GM18873 (cell line): ENCODE results near the gene OTOP3.

Experiments
- ATAC-seq: cut with Tn5 transposase; IDR thresholded peaks from one replicate; pipeline ENCODE4 v1.9.1; 2021; ENCODE audit warnings: mild to moderate bottlenecking, moderate library complexity, moderate number of reproducible peaks; ENCODE audit not compliant: unreplicated experiment, low FRiP score

The OTOP3 gene

GRCh38 chr17:74916136-74916850, 19.4 kb upstream of the OTOP3 start:
- no peak for ATAC-seq

- no peak for ATAC-seq
These were observed 18.9 kb upstream of the OTOP3 start for GRCh38 chr17:74916851-74917199.

- ATAC-seq: no peak
These were observed 18.3 kb upstream of the OTOP3 start for GRCh38 chr17:74917430-74917829.

GRCh38 chr17:74918906-74919305, 16.8 kb upstream of the OTOP3 start:
- ATAC-seq: no peak

GRCh38 chr17:74919440-74920305, 16.0 kb upstream of the OTOP3 start:
- no peak for ATAC-seq

- ATAC-seq: no peak
These were observed 15.4 kb upstream of the OTOP3 start for GRCh38 chr17:74920306-74920620.

GRCh38 chr17:74920642-74921025, 15.1 kb upstream of the OTOP3 start:
- no peak for ATAC-seq

DNA sequence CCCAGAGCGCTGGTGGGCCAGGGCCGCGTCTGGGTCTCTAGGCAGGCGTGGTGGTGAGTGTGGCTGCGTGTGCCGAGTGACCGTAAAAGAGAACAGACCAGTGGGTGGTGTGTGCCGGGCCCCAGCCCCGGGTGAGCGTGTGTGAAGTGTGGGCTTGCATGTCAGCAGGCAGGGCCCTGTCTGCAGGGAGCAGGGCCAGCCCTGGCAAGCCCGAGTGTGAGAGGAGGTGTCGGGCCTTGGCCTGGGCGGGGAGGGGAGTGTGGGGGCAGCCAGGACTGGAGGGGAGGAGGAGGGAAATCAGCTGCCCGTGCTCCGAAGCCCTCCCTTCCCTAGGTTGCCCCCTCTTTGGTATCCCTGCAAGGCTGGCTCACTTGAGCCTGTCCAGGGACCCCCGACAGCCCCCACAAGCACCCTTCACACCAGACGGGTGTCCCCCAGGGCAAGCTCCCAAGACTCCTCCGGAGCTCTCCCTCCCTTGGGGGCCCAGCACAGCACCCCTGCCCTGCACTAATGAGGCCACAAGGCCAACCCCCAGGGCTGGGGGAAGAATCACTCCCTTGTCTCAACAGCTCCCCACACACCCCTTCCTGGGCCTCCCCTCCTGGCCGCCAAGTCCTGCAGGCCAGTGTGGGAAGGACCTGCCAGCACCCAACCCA, 14.5 kb upstream of the OTOP3 start:
- no peak for ATAC-seq

GRCh38 chr17:74921769-74922168, 13.9 kb upstream of the OTOP3 start:
- ATAC-seq: no peak

DNA sequence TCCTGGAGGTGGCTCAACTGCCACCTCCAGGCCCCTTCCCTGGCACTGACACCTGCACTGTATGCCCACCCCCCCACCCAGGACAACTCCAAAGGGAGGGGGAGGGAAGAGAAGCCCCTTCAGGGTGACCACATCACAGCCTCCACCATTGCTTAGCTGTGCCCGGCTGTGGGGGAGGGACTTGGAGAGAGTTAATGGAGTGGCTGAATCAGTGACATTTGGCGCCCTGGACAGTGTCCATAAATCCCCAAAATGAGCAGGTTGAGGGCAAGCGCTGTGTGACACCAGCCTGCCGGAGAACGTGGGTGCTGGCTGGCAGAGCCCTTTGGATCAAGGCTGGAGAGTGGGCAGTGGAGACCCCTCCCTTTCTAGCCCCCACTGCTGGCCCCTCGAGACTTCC, 13.5 kb upstream of the OTOP3 start:
- no peak for ATAC-seq

DNA sequence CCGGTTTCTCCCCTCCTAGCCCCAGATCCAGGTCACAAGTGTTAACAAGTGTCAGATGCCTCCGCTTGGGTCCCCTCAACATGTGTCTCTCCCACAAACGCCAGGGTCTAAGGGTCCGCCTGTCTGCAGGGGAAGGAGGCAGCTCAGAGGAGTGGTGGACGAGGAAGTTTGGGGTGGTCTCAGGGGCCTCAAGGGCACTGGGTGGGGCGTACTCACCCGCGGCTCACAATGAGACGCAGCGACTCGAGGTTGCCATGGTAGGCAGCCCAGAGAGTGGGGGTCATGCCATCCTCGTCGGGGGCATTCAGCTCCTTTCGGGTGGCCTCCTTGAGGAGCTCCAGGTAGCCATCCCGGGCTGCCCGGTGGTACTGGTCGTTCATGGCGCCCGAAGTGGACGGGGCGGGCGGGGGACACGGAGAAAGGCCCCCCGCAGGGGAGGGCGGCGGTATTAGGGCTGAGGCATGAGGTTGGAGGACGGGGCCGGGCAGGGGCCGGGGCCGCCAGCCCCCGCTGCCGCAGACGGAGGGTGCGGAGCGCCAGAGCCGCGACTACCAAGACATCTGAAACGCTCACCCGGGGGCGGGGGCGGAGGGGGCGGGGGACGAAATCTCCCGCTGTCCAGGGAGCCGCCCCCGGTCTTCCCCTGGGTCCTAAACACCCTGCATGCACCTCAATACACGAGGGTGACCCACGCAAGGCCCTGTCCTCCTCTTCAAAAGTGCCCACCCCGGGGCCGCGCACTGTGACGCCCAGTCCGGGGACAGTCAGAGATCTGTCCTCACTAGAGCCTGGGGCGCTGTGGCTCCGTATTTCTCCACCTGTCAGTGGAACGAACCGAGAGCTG, 12.8 kb upstream of the OTOP3 start, which contains the start of gene USH1G:
USH1G (minus strand) TSS at position 562 of the 844 bp plus-strand sequence; CDS start at position 380, 182 bp downstream.
- no peak for ATAC-seq

DNA sequence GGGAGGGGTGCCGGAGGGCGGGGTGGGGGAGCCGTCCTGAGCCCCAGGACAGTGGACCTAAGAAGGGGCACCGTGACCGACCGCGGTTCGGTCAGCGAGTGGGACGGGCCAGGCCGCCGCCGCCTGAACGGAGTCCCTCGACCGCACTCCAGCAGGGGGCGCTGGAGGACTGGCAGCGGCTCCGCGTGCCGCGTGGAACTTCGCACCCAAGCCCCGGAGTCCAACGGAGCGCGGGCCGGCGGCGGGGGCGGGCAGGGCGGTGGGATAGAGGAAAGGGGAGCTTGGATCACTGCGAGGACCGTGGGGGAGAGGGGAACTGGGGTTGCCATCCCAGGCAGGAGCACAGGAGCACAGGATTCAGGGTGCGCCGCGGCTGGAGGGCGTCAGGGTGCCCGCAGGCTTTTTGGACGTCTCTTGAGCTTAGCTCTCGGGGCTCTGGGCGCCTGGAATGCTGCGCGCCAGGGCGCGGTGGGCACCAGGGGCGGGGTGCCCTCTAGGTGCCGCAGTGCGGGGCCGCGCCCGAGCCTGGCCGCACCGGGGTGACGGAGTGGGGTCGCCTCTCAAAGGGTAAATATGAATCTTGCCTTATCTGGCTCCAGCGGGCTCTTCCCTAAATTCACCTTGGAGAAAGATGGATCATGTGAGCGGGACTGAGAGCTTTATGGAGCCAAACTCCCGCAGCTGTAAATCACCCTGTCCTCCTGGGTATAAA, 12.0 kb upstream of the OTOP3 start:
- ATAC-seq: no peak

- ATAC-seq: no peak
These were observed 11.3 kb upstream of the OTOP3 start, which contains the start of gene OTOP2 for GRCh38 chr17:74924250-74924948. OTOP2 (plus strand) TSS chr17:74924273; CDS start chr17:74924633, 360 bp downstream.

DNA sequence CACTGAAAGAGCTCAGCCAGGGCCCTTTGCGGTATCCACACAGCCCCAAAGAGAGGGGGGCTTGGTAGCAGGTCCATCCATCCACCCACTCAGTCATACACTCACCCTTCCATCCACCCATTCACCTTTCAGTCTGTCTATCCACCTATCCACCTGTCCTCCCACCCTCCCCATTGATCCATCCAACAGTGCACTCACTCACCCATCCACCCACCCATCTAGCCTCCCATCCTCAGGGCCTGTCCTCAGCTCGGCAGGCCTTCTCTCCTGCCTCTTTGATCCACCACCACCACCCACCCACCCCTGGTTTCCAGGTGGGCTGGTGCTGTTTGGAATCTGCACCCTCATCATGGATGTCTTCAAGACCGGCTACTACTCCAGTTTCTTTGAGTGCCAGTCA, 10.5 kb upstream of the OTOP3 start:
- no peak for ATAC-seq

DNA sequence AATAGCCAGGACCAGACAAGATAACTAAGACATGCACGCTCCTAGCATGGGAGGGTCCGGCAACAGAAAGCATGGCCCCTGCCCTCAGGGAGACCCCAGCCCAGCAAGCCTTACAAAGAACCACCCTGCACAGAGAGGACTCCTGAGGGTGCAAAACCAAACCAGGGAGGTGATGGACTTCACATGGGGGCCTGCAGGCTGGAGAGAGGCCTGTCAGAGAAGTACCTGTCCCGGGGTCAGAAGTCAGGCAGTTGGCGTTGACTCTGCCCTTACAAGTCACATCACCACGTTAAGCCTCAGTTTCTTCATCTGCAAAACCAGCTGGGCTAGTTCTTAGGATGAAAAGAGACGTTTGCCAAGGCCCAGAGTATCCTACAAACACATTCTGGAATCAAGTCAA, 6.9 kb upstream of the OTOP3 start:
- ATAC-seq: no peak

DNA sequence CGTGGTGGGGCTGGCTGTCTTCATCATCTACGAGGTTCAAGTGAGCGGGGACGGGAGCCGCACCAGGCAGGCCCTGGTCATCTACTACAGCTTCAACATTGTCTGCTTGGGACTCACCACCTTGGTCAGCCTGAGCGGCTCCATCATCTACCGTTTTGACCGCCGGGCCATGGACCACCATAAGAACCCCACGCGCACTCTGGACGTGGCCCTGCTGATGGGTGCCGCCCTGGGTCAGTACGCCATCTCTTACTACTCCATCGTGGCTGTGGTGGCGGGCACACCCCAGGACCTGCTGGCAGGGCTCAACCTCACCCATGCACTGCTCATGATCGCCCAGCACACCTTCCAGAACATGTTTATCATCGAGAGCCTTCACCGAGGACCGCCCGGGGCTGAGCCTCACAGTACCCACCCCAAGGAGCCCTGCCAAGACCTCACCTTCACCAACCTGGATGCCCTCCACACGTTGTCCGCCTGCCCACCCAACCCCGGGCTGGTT, 5.1 kb upstream of the OTOP3 start:
- no peak for ATAC-seq

GRCh38 chr17:74935048-74935447, 650 bp upstream of the OTOP3 start:
- ATAC-seq: no peak

DNA sequence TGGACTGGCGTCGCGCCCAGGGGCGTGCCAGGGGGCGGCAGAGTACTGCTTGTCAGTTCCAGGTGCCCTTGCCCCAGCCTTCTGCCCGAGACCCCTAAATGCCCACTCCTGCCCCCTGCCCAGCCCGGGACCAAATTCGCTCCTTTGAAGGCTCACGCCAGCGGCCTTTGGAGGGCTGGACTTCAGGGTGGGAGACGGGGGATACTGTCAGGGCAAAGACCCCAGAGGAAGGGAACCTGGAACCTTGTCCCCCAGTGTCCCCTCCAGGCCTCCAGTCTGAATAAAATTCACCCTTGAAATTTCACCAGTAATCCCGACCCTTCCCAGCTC, 737 bp downstream of the OTOP3 start:
- ATAC-seq: no peak
